Measurements from ENCODE around the gene KHNYN.

Gene KHNYN

GRCh38 chr14:24473211-24473610, 43.5 kb downstream of the KHNYN start:
- TF ChIP-seq CTCF (IDR thresholded peaks at IDR 0.05) = no peak

GRCh38 chr14:24475261-24475660, 45.5 kb downstream of the KHNYN start:
- TF ChIP-seq CTCF (IDR thresholded peaks at IDR 0.05) = no peak

GRCh38 chr14:24481622-24482324, 52.0 kb downstream of the KHNYN start:
- TF ChIP-seq CTCF (IDR thresholded peaks at IDR 0.05) = peak; percentile 80

- no peak for TF ChIP-seq CTCF (IDR thresholded peaks at IDR 0.05)
Observed at GRCh38 chr14:24483604-24484252, 54.0 kb downstream of the KHNYN start.

All from LNCAP (cell line).